HG02642 (cell line): ENCODE measurements around the gene CHST13.
"Not testable (repeated sequence)": the region's sequence is repeated elsewhere in the genome, so short reads cannot be mapped to it uniquely, and the experiment has no call there.

Source experiments
- ATAC-seq: cut with Tn5 transposase; IDR thresholded peaks from one replicate; pipeline ENCODE4 v1.9.1; 2021; ENCODE audit warnings: mild to moderate bottlenecking; ENCODE audit not compliant: unreplicated experiment, poor library complexity

CHST13 gene

DNA sequence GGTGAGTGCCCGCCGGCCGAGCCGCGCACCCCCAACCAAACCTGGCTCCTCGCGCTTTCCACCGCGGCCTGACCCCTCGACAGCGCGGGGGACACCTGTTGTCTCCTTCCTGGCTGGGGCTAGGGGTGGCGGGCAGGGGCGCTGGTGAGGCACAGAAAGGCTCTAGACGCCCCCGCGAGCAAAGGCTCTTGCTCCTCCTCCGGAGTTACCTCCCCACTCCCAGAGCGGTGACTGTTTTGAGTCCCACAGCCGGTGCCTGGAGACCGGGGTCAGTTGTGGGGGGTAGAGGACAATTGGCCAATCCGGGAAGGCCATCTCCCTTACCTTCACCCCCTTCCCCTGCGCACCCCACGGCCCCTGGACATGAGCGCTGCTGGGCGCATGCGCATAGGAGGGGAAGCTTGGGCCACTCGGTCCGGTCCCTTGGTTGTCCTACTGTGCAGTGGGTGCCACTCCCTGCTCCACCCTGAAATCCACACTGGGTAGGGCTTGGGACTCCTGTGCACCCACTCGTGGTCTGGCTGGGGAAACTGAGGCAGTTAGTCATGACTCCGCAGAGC, 554 bp downstream of the CHST13 start:
- no peak for ATAC-seq

DNA sequence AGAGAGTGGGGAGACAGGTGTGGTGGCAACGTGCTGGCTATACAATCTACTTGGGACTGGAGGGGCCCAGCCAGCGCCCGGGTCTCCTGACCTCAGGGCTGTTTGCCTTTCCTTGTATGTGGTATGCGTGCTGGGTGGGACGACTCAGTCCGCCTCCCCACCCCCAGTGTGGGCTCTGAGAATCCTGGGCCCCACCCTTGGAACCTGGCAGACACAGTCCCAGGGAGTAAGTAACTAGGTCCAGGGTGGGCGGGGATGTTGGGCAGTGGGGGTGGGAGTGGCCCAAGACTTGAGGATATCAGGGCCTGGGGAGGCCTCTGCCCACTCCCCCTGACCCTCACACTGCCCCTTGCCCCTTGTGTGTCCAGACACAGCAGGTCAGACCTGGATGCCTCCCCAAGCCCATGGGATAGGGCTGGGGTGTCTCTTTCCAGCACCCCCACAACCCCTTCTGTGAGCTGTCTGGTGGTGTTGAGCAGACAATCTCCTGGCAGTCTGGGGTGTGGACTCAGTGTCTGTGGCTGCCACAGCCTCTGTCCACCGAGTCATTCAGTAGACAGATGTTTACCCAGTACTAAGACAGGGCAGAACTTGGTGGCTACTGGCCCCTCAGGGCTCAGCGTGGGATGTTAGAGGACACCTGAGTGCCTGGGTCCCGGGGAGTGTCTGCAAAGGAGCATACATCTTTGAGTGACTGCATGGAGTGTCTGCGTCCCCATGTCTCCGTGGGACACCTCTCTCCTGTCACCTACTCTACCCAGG, 1.3 kb downstream of the CHST13 start:
- ATAC-seq: no peak

DNA sequence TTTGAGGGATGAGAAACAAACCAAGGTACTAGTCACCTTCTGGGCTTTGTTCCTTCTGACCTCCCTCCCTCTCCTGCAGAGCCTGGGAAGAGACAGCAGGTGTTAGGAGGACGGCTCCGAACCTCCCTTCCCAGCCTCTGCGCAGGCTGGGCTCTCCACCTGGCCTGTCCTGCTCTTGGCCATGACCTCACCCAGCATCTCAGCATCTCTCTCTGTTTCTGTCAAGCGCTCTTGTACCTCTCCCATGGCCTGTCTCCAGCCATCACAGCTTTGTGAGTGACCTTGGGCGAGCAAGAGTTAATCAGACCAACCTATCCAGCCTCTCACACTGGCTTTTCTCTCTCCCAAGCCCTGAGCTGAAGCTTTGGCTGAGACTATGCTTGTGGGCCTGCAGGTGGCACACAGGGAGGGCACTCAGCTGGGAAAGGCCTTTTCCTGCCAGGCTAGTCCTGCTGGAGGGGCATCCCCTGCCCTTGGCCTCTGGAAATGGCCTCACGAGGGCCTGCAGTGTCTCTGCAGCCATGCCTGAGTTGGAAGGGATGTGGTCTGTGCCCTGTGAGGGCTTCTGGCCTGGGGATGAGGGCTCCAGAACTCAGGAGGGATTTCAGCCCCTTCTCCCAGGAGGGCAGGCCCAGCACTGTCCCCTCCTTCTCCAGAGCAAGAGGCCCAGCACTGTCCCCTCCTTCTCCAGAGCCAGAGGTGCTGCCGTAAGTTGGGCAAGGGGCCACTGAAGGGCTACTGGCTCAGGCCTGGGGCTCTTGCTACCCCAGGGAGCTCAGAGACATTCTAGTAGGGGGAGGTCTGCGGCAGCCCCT, 2.1 kb downstream of the CHST13 start:
- no peak for ATAC-seq

DNA sequence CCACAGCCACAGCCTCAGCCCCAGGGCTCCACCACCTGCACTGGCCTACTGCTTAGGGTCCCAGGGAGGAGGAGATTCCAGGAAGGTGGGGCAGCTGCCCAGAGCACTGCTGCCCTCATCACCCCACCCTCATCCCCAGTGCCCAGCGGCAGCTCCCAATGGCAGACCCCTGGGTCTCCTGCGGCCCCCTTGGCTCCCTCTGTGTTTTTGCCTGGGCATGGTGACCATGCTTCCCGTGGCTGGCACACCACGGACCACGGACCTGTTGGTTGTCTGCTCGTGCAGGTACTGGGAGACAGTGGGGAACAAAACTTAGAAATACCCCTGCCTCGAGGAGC, 2.7 kb downstream of the CHST13 start:
- ATAC-seq: no peak

DNA sequence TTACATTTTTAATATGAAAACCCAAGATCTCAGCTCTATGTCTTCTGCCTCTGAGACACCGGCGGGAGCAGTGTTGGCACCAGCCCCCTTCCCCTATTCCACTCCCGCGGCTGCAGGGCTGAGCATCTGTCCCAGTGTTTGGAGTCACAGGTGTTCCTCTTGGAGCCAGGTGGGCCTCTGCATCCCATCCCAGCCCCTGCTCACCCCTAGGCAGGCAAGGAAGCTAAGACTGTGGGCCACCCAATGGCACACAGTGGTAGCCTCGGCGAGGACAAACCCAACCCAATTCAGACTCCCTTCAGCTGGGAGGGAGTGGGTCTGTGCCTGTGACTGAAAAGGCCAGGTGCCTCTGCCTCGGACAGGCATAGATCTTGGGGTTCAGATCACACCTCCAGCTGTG, 3.1 kb downstream of the CHST13 start:
- ATAC-seq: no peak

DNA sequence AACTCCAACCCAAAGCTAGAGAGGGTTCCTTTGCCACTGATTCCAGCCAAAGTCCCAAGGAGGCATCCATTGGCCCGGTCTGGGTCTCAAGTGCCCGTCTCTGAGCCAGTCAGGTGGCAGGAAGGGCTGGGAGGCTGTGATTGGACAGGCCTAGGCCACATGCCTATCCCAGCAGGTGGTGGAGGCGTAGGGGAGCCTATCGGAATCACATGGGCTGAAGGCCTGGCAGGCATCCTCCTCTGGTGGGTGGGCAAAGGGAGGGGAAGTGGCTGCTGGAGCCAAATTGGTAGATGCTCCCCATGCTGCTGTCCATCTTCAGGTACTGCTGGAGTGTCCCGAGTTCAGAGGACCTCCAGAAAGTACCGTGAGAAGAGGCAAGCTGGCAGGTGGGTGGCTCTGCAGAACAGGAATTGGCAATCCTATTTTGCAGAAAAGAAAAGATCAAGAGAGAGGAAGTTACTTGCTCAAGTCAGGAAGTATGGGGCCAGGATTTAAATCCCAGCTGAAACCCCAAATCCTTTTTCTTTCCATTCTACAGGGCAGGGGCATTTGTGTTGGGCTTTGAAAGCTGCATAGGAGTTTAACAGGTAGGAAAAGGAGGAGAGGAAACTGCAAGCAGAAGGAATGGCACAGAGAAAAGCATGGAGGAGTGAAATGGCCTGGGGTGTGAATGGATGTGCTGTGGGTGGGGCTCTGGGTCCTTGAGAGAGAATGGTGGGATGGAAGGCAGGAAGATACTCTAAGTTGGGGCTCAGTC, 3.7 kb downstream of the CHST13 start:
- ATAC-seq: no peak

DNA sequence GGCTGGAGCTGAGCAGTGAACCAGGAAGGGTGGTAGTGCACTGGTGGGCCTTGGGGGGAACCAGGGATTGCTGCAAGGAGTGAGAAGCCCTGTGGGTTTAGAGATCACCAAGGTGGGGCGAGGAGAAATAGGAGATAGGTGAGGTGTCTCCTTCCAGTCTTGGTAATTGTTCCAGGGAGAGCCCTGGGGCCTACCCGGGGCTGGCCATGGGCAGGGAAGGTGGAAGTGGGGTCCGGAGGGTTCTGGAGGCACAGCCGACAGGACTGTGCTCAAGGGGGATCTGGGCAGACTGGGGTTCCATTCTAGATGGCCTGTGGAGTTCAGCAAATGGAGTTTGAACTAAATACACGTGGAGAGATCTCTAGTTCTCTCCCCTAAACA, 4.5 kb downstream of the CHST13 start:
- ATAC-seq: no peak

DNA sequence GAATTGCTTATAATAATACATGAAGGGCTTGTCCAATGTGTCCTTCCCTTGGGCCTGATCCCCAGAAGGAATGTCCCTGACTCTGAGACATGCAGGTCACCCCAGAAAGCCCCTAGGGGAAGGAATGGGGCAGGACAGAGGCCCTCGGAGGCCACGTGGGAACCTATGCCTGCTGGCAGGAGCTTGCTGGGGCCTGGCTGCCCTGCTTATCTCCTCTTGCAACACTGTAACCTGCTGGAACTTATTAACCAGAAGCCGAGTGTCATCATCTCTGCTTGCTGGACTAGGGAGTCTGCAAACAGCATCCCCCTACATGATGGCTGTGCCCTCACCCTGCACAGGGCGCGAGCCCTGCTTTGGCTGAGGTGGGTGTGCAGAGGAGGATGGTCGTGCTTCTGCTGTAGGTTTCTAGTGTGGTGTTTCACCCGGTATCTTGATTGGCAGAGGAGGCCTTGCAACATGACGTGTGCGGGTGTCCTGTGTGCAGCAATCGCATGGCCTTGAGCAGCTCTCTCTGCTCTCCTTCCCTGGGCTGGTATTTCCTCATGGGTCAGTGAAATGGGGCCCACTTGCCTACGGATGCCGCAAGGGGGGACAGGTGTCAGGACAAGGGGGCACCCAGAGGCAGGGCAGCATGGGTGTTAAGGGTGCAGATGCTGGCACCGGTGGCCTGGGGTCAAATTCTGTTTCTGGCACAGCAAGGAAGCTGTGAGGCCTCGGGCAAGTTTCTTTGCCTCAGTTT, 5.0 kb downstream of the CHST13 start:
- no peak for ATAC-seq

DNA sequence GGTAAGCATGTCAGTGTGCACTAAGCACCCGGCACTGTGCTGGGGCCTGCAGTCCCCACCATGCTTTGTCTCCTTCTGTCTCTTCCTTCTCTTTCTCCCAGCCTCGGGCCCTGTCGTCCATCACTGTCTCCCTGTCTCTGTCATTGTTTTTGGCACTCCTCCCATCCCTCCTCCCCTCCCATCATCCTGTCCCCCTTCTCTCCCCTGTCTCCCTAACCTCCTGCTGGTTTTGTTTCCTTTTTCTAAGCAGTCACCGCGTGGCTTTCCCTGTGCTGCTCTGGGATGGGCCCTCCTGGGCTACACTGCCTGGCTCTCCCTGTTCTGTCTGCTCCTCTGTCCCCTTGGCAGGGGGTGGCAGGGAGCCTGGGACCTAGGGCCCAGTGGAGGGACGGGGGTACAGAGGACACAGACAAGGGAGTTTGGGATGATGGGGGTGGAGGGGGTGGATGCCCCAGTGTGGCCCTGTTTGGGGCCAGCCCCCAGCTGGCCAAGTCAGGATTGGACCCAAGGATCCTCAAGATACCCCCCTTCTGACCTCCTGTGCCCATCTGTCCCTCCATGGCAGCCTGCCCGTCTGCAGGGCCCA, 5.7 kb downstream of the CHST13 start:
- ATAC-seq: no peak

DNA sequence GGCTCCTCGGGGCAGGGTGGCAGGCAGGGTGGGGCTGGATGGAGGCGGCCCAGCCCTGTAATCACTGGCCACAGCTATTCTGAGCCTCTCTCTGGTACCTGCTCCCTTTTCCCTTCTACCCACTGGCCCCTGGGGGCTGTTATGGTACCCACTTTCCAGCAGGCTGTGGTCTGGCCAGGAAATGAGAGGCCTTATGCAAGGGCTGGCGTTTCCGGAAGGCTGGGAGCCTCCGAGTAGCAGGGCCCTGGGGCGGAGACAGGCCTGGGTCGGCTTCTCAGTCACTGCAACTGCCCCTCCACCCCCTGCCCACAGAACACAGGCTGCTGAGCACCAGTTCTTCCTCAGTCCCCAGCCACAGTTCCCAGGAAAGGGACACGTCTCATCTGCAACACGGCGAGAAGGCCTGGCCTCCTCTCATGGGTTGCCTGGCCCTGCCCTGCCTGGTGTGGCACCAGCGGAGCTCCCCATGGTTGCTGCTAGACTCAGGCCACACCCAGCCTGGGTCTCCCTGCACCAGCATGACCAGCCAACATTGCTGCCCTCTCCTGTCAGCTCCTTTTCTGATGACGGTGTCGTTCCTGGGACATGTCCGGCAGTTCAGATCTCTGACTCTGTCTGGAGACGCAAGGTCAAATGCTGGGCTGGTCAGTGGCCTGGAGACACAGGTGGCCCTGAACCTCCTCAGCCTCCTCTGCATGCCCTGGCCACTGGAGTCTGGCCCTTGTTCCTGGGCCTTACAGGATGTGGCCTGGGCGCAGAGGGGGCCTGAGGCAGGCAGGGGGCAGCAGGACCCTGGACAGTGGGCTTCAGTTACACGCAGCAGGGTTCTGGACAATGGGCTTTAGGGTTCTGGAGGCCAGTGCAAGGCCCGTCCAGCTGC, 6.5 kb downstream of the CHST13 start:
- no peak for ATAC-seq

DNA sequence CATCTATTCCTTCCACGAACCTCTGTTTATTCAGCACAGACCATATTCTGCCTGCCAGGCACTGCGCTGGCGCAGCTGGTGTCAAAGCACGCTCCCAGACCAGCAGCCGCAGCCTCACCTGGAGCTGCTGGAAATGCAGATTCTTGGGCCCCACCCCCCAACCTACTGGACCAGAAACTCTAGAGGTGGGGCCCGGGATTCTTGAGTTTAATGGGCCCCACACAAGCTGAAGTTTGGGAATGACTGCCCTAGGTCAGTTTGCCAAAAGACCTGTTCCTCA, 7.0 kb downstream of the CHST13 start:
- no peak for ATAC-seq

DNA sequence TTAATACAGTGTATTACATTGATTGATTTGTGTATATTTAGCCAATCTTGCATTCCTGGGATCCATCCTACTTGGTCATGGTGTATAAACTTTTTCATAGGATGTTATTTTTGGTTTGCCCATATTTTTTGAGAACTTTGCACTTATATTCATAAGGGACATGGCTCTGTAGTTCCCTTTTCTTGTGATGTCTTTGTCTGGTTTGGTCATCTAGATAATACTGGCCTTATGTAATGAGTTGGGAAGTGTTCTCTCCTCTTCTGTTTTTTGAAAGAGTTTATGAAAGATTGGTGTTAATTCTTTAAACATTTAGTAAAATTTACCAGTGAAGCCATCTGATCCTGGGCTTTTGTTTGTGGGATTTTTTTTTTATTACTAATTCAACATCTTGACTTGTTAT, 9.6 kb downstream of the CHST13 start:
- no peak for ATAC-seq

DNA sequence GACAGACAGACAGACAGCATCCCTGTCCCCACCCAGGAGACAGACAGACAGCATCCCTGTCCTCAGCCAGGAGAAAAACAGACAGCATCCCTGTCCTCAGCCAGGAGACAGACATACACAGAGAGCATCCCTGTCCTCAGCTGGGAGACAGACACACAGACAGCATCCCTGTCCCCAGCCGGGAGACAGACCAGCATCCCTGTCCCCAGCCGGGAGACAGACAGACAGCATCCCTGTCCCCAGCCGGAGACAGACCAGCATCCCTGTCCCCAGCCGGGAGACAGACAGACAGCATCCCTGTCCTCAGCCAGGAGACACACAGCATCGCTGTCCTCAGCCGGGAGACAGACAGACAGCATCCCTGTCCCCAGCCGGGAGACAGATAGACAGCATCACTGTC, 10.8 kb downstream of the CHST13 start:
- ATAC-seq: not testable (repeated sequence)

DNA sequence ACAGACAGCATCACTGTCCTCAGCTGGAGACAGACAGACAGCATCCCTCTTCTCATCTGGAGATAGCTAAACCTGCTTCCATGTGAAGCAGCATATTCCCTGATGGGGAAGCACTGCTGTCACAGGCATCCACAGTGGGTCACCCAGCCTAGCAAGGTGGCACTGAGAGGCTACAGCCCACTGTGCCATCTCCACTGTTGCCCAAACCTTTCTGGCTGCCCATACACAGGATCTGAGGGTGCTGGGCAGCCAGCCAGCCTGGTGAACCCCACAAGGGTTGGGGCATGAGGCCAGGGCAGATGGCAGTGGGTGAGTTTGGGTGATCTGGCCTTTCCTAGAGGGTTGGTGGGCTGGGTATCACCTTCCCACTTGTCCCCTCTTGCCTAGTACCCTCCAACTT, 11.7 kb downstream of the CHST13 start:
- no peak for ATAC-seq

DNA sequence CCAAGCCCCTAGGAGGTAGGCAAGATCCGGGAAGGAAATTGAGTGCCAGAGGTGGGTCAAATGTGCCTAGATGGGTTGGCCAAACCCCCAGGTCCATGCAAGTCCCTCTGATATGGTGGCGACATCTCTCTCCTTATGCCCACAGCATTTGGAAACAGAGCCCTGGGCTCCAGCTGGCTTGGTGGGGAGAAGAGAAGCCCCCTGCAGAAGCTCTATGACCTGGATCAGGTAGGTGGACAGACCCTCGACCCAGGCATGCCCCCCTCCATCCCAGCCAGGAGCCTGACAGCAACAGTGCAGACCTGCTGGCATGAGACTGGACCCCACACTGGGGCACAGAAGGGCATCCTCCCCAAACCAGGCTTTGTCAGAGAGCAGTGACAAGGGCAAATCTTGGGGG, 12.2 kb downstream of the CHST13 start:
- no peak for ATAC-seq

DNA sequence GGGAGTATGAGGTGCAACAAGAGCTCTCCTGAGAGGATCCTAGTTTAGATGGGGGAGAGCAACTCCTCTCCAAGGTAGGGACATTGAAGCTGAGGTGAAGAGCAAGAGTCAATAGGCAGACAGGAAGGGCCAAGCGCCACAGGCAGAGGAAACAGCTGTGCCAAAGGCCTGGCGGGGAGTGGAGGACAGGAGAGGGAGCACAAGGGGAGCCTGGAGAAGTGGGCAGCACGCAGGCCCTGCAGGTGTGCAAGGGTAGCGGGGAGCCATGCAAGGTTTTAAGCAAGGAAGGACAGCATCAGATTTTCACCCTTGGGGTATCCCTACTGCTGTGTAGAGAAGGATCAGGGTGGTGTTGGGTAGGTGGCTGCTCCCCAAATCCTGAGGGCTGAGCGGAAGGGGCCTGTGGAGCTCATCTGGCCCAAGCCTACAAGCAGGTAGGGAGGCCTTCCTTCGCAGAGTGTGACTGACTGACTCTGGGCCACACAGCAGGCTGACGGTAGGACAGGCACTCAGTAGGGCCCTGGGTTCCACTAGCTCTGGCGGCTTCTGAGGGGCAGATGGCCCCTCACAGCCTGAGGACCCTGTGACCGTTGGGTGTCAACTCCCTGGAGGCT, 13.3 kb downstream of the CHST13 start:
- no peak for ATAC-seq

DNA sequence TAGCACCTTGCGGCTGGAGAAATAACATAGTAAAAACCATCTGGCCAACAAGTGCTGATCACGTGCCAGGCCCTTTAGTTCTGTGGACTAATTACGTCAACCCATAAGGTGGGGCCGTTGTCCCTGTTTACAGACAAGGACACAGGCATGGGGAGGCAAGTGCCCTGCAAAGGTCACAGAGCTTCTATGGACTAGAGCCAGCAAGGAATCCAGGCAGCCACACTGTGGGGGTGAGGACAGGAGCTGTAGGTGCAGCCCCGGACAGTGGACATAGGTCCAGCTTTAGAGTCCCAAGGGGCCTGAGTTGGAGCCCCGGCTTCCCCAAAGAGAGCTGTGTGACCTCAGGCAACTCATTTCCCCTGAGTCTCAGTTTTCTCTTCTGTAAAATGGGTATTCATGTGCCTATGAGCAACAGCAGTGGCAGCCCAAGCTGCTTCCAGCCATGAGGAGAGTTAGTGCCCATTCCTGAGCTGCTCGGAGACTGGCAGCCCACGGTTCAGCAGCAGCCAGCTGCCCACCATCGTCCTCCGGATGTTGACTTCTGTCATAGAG, 13.9 kb downstream of the CHST13 start:
- no peak for ATAC-seq

DNA sequence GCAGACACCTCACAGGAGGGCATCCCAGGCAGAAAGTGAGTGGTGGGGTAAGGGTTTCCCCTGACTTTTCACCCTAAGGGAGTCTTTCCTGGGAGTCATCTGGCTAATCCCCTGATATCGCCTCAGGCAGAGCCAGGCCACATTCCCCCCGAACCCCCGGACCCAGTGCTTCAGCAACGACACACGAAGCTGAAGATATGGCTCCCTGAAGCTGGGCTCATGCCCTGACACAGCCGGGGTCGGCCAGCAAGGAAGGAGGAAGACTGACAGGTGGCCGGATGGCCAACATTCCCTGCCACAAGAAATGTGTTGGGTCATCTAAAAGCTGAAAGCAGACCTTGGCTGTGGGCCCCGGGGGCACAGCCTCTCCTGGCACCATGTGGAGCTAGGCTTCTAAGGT, 14.4 kb downstream of the CHST13 start:
- ATAC-seq: no peak

DNA sequence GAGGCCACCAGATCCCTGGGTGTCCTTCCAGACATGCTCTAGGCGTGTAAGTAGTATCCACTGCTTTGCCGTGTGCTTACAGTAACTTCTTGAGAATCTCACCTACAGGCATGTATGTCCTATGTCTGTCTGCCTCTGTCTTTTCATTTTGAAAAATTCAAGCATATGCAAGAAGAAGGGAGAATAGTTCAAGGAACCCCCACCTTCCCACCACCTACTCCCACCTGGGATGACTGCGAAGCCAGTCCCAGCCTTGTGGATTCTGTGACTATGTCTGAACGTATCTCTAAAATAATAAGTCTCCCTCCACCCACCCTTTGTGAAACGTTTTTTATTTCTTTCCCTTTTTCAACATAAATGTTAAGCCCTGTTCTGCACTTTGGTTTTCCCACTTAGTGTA, 15.0 kb downstream of the CHST13 start:
- no peak for ATAC-seq
